SK-MEL-5 (cell line): ENCODE measurements around the gene MDFI. TPM values are rescaled to one million over a fixed set of nuclear protein-coding genes. Genes with fewer than 3 reads are reported as not detected.

Experiments
- DNase-seq: peaks from one replicate; pipeline ENCODE4 v3.0.0-alpha.2; 2016; ENCODE audit warnings: low read depth, low spot score
- in situ Hi-C: cut with HindIII; loops from 2 replicates; pipeline ENCODE4 v1.10.0; 2016; ENCODE audit warnings: low sequenced_read_pairs, high pct_unique_total_duplicates, low pct_unique_long_range_greater_than_20kb
- total RNA-seq: library from RNA; depleted of rRNA; stranded (reverse); fragments of >200 nt; shearing (Covaris generic); gene quantifications from 2 replicates; pipeline ENCODE4 v1.2.3, GENCODE V29; 2014

Gene MDFI
- total RNA-seq, 1 experiment from 2014 or later: 0.21 TPM

DNA sequence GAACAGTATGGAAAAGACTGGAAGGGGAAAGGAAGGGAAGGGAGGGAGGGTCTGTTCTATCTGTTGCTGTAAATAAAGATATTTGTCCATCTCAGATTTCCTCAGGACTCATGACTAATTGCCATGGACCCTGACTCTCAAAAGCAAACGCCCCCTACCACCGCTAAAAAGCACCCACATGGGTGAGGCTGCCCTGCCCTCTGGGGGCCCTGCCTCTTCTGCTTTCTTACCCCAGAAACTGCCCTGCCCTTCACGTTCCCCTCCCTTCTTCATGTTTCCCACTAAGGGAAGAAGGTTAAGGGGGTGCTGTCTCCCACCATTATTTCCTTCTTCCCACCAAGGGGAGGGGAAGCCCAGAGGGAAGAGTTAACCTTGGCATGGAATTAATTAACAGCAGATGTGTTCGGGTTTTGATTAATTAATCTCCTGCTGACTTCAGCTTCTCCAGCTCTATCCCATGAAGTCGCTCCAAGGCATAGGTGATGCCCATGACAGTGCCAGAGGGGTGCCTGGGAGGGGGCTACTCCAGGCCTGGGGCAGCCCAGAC lies 16.0 kb downstream of the MDFI start:
- in situ Hi-C loops: no loop called here
- DNase-seq: no peak

DNA sequence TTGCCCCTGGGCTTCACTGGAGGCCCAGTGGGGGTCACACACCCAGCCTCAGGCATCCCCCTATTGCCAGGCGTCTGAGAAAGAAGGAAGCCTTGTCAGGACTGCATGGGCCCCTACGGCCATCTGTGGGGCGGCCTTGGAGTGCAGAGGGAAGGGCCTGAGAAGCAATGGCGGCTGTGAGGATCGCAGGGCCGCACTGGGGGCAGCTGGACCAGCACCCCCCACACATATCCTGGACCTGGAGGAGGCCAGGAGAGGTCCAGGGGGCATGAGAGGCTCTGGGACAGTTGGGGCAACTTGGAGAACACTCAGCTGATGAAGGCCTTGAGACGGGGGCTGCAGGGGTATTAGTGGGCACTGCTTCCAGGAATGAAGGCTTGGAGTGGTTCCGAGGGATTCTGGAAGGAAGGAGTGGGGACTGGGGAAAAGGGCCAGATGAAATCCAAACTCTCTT lies 16.5 kb downstream of the MDFI start:
- in situ Hi-C loops: no loop called here
- no peak for DNase-seq

DNA sequence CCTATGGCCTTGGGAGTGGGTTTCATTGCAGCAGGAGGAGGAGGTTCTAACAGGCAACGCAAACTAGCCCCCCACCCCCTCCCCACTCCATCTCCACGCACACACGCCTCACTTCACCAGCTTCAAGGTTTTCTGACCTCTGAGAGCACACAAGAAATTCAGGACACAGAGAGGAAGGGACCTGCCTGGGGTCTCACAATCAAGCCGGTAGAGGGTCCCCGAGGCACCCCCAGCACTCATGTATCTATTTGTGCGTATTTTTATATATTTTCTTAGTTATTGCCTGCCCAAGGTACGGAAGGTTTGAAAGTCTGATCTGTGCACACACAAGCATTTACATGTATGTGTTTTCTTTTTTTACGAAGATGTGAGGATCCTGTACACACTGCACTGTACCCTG lies 16.9 kb downstream of the MDFI start:
- no peak for DNase-seq
- in situ Hi-C loops: no loop called here

DNA sequence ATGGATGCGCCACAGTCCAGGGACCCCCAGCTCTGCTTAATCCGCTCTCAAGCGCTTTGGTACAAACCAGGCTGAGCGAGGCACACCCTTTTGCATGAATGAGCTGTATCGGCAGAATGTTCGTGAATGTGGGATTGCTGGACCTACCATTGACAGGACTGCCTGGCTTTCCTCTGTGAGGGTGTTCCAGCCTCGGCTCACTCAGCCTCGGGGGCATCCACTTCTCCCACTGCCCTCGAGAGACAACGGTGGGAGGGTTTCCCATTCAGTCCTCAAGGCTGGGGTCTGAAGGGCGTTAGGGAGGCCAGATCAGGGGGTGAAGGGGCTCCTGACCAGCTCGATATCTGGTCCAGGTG lies 17.4 kb downstream of the MDFI start:
- in situ Hi-C loops: no loop called here
- no peak for DNase-seq

DNA sequence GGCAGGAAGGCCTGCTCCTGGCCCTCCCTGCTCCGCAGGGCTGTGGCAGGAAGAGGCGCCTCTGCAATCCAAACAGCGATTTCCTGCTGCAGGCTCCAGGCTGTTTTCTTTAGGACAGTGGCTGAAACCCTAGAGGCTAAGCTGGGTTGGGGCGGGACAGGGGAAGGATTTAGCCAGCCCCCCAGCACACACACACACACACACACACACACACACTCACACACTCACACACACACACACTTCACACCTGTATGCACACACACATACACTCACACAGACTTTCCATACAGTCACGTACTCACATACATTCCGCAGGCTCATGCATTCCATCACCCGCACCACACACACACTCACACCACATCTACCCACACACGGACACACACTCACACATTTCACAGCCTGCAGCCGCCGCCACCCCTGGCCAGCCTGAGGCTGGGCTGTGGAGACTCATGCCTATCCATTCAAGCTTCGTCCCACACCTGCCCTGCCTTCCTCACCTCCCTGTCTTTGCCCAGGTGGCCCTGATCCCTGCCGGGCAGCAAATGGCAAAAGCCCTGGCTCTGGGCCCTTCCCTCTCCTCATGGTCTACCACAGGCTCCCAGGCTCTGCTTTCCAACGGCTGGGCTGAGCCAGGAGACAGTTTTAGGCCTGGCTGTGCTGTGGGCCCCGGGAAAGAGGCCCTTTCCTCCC lies 17.9 kb downstream of the MDFI start:
- DNase-seq: no peak
- in situ Hi-C loops: no loop called here

DNA sequence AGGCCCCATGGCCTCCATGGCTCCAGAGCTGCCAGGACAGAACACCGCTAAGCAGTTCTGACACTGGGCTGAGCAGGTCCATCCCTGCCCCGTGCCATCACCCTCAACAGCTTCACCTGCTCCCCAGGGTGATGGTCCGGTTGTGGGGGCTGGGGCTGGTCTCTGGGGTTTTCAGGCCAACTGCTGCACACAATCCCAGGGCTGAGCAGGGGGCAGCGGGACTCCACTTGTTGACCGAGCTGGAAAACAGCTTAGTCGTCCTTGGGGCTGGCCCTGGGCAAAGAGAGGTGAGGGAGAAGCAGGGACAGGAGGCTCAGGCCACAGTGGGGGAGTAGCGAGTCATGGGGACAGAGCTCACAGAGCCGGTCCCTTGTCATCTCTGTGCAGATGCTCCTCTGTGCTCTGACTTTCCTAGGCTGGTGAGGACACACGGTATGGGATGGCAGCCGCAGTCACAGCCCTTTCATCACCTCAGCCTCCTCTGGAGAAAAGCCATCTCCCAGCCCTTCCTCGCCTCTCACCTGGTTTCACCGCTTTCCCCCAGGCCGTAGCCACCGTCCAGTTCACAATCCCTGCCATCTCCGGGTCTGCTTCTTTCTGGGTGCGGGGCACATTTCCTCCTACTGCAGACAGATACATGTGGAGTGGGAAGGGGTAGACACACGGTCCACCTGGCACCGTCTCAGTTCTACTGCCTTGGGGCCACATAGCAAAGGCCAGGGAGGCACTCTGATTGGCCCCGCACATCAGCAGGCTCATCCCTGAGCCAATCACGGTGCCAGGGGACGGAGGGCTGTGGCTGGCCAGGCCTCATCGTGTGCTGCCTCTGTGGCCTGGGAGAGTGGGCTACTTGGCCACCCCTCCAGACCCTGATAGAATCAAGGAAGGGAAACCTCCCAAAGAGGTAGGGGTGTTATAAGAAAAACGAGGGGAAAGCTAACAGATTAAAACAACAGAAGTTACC lies 19.1 kb downstream of the MDFI start:
- no peak for DNase-seq
- in situ Hi-C loops: no loop called here

DNA sequence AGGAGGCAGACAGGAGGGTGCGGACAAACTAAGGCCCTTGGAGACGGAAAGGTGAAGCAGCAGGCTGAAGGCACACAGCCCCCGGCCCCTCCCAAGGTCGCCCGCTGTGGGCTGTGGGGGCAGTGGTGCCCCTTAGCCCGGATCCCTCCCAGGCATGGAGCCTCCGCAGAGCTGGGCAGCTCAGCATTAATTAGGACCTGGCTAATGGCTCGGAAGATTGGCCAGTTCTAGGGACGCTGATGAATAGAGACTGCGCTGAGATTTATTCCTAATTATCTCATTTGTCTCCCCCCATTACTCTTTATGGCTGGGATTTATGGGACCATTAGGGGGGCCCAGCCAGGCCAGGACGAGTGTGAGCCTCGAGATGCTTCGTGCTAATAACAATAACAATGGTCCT lies 20.4 kb downstream of the MDFI start:
- in situ Hi-C loops: no loop called here
- DNase-seq: no peak

DNA sequence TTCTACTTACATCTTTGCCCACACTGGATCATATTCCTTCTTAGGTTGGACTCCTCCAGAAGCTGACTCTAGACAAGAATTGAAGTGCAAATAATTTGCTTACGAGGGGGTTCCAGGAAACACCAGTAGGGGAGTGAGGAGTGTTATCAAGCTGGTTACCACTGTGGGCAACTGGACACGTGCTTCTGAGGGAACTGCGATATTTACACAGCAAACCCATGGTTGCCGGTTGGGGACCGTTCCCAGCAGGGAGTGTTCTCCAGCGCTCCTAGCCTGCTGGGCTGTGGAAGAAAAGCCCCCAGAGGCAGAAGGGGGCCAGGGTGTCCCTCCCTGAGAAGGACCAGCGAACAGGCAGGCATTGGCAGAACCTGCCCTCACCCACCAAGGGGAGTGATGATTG lies 21.7 kb downstream of the MDFI start:
- DNase-seq: no peak
- in situ Hi-C loops: no loop called here

DNA sequence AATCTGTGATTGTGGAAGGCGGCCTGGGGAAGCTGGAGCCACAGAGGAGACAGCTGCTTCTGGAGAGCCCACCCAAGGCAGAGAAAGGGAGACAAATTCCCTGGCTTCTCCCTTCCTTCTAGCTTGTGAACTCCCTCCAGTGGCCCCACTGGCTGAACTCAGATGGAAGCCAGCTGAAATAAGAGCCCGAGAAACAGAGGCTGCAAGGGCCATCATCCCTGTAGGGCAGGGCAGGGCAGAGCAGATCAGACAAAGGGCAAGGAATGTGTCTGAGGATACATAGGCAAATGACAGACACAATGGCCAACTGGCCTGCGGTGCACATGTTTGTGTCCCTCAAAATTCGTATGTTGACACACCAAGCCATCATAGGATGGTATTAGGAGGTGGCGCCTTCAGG lies 25.3 kb downstream of the MDFI start:
- in situ Hi-C loops: no loop called here
- no peak for DNase-seq

DNA sequence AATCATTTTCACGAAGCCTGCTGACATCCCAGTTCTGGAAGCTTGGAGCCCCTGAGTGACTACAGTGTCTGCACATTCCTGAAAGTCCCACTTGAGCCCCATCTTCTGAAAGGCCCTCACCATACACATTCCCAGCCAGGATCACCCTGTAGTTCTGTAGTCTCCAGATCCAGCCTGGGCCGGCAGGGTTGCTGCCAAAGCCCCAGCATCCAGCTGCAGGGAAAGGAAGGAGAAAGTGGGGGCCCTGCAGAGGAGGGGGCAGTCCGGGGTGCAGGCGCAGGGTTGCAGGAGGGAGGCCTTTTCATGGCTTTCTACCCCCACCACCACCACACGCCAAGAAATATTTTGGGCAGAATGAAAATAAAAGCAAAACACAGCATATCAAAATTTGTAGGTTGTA lies 26.0 kb downstream of the MDFI start:
- DNase-seq: no peak

DNA sequence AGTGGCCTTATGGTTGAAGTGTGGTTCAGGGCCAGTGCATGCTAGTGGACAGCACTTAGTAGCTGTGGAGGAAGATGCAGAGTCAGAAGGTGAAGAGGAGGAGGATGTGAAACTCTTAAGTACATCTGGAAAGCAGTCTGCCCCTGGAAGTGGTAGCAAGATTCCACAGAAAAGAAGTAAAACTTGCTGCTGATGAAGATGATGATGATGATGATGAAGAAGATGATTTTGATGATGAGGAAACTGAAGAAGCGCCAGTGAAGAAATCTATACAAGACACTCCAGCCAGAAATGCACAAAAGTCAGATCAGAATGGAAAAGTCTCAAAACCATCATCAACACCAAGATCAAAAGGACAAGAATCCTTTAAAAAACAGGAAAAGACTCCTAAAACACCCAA lies 28.9 kb downstream of the MDFI start:
- in situ Hi-C loops: no loop called here
- no peak for DNase-seq

More for the DNA sequence above, 26.0 kb downstream of the MDFI start:
- in situ Hi-C loops: no loop called here

DNA sequence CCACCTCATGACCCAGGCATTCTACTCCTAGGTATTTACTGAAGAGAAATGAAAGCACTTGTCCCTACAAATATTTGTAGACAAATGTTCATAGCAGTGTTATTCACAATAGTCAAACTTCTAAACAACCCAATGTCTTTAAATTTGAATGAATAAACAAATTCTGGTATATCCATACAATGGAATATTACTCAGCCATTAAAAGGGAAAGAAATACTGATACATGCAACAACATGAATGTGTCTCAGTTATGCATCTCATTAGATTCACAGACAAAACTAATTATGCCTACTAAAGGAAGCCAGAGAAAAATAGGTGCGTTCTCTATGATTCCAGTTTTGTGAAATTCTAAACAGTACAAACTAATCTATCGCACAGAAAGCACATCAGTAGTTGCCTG lies 30.7 kb downstream of the MDFI start:
- in situ Hi-C loops: no loop called here
- no peak for DNase-seq

DNA sequence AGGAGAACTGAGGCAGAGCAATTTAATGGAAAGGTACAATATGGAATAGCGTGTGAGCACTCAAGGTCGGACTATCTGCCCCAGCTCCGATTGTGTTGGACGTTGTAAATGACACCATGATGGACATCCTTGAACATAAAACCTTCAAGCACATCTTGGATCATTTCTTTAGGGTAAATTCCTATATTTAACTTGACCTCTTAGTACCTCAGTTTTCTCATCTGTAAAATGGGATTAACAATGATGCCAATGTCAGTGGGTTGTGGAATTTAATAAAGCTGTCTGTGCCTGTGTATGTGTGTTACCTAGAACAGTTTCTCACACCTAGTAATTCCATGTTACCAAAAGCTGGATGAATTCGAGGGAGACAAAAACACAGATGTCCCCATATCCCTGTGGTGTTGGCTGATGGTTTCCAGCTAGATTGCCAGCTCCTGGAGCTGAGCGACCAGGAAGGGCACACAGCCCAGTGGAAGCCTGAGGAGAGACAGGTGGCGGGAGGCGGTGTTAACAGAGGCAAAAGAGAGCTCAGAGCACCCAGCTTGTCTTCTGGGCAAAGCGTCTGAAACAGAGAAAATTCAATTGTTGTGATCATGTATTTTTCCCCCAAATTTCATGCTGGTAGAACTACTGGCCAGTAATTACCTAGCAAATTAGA lies 32.6 kb downstream of the MDFI start:
- DNase-seq: no peak
- in situ Hi-C loops: no loop called here

DNA sequence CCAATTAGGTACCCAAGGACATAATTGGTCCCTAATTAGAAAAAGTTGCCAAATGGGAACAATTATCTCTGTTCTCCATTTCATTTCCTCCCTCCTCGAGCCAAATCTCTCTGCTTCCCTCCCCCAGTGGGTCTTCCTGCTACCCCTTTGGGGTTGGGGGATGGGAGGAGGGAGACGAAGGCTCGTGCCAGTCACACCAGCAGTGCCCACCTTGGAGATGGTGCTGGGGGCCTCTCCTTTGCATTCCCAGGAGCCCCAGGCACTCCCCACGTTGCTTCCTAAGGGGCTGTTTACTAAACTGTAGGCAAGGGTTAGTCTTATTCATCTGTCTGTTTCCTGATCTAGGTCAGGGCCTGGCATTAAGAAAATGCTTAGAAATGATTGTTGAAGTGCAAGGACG lies 33.1 kb downstream of the MDFI start:
- no peak for DNase-seq
- in situ Hi-C loops: no loop called here

DNA sequence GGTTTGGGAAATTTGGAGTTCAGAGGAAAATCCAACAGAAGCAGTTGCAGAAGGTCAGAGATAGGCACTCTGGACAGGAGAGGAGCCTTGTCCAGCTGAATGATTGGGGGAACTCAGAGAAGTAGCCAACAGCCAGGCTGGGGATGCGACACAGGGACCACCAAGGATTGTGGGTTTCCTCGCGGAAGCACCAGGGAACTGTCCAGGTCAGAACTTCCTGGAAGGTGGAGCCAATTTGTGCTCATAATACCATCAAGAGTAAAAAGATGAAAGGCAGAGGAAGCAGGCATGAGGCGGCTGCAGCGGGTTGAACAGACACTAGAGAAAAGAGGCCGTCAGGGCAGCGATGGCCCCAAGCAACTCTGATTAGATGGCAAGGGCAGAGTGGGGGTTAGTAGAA lies 33.7 kb downstream of the MDFI start:
- DNase-seq: no peak
- in situ Hi-C loops: no loop called here

DNA sequence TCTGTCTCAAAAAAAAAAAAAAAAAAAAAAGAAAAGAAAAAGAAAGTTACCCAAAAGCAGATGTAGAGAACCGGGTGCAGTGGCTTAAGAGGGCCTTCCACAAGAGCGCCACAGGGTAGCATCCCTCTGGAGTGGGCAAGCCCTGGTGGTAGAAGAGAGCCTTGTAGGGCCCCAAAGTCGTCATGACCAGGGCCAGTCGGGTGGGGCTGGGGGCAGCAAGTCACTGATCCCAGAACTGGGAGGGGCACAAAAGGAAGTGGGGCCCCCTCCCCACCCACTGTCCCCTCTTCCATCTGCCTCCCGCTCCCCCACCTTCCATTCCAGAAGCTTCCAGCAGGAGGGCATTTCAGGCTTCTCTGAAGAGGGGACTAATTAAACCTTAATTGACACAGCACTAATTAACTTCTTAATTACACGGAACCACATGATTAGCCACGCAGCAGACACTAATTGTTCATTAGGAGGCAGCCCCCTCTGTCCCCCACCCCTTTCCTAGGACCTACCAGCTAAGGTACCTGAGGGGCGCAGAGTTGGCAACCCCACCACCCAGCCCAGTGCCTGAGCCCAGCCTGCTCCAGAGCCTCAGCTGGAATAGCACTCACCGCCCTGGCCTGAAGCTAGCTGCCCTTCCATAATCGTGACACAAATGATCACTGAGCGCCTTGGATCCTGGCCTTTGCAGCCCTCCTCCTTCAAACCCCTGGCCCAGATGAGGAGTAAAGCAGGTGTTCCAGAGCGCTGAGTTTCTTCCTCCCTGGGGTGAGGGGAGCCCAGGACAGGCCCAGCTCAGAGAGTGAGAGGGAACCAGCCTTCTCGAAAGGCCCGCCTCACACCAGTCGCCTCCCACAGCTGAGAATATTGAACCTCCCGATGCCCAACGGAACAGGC lies 34.8 kb downstream of the MDFI start:
- no peak for DNase-seq
- in situ Hi-C loops: no loop called here

DNA sequence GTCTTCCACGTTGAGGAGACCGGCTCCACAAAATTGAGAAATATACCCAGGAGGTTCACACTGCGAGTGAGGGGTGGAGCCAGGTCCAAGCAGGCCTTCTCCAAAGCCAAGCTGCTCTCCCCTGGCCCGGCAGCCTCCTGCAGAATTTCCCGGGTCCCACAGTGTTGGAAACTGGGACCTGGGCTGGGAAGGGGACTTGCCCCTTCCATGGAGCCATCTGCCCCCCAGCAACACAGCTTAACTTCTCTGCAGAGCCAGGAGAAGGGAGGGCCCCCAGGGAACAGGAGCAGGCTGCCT lies 35.4 kb downstream of the MDFI start:
- no peak for DNase-seq
- in situ Hi-C loops: no loop called here
